HCT116 (cell line): ENCODE measurements around the gene RPL35. TPM values are rescaled to one million over a fixed set of nuclear protein-coding genes. Genes with fewer than 3 reads are reported as not detected.

Experiments
- ATAC-seq: fragments of 200-7000 bp; cut with Tn5 transposase; 2 replicates; pipeline ENCODE4 v1.9.1; 2020; ENCODE audit warnings: mild to moderate bottlenecking, moderate library complexity
- BruUV-seq: library from RNA; stranded (reverse); fragments of 400-500 nt; replicated peaks from 2 replicates; lab custom pipeline; 2021; lab: Mats Ljungman, UMichigan
- CTCF ChIA-PET: fragments of 300-600 bp; sonication (Branson Sonifier 250); formaldehyde crosslinking; loops from one replicate; lab custom pipeline; 2021; ENCODE audit warnings: antibody characterized with exemption; lab: Charles Lee
- POLR2A ChIA-PET: fragments of 300-600, 350-600 bp; sonication (Branson Sonifier 250); formaldehyde crosslinking; loops from one replicate; lab custom pipeline; 2021; ENCODE audit warnings: antibody characterized with exemption; lab: Charles Lee
- RAD21 ChIA-PET, 2 experiments: fragments of 300-600 bp; sonication (Branson Sonifier 250); formaldehyde crosslinking; loops; one replicate each; lab custom pipeline; 2023; ENCODE audit warnings: low total read pairs in 2 of 2; ENCODE audit not compliant: uncharacterized antibody in 2 of 2, unreplicated experiment in 2 of 2, low non-redundant PET in 1 of 2; lab: Charles Lee
- DNase-seq: peaks from one replicate; pipeline ENCODE4 v3.0.0-alpha.2; 2010; ENCODE audit warnings: low read depth, low spot score
- H2AFZ ChIP-seq: fragments of 200-600 bp; shearing (Covaris generic), sonication (generic); 2 replicates; pipeline ENCODE4 v1.6.1; 2017; ENCODE audit warnings: low read depth, mixed run types, mixed read lengths, antibody characterized with exemption, low read length; ENCODE audit not compliant: poor library complexity, severe bottlenecking
- H3K27ac ChIP-seq: 2 replicates; pipeline ENCODE4 v1.5.1; 2012; ENCODE audit warnings: low read depth, low read length
- H3K27me3 ChIP-seq: fragments of 200-600 bp; sonication (generic); 2 replicates; pipeline ENCODE4 v1.6.1; 2016; ENCODE audit warnings: mixed run types, low read length, mixed read lengths; ENCODE audit not compliant: insufficient read depth
- H3K36me3 ChIP-seq, 2 experiments: fragments of 200-500 bp in 1 of 2; fragments of 200-600 bp in 1 of 2; sonication (Bioruptor generic) in 1 of 2; sonication (generic) in 1 of 2; 2 replicates each; pipeline versions ENCODE4 v1.5.1 to v1.6.1; 2014 to 2016; ENCODE audit warnings: low read length in 2 of 2, inconsistent platforms in 1 of 2, mixed read lengths in 1 of 2, mixed run types in 1 of 2; ENCODE audit not compliant: insufficient read depth in 2 of 2, control insufficient read depth in 1 of 2
- H3K4me1 ChIP-seq, 2 experiments: fragments of 200-600 bp in 1 of 2; sonication (generic) in 1 of 2; 2 replicates each; pipeline versions ENCODE4 v1.5.1 to v1.6.1; 2012 to 2017; ENCODE audit warnings: low read length in 2 of 2, inconsistent platforms in 1 of 2, mild to moderate bottlenecking in 1 of 2, mixed read lengths in 1 of 2, mixed run types in 1 of 2, moderate library complexity in 1 of 2; ENCODE audit not compliant: insufficient read depth in 2 of 2, control insufficient read depth in 1 of 2
- H3K4me2 ChIP-seq: fragments of 200-600 bp; sonication (generic); 2 replicates; pipeline ENCODE4 v1.6.1; 2017; ENCODE audit warnings: mixed run types, low read length, mixed read lengths
- H3K4me3 ChIP-seq, 2 experiments: fragments of 200-600 bp in 1 of 2; sonication (generic) in 1 of 2; replicated peaks in 1 of 2; 2 replicates each; pipeline ENCODE4 v1.5.1; 2011 to 2016; ENCODE audit warnings: low read length in 2 of 2, control low read depth in 1 of 2, low read depth in 1 of 2, mild to moderate bottlenecking in 1 of 2, mixed read lengths in 1 of 2, mixed run types in 1 of 2
- H3K79me2 ChIP-seq: fragments of 200-600 bp; sonication (generic); 2 replicates; pipeline ENCODE4 v1.6.1; 2017; ENCODE audit warnings: mild to moderate bottlenecking, mixed run types, low read length, moderate library complexity, mixed read lengths; ENCODE audit not compliant: insufficient read depth
- H3K9ac ChIP-seq: fragments of 200-600 bp; sonication (generic); 2 replicates; pipeline ENCODE4 v1.6.1; 2016; ENCODE audit warnings: low read length, mixed read lengths
- H3K9me2 ChIP-seq: fragments of 200-600 bp; sonication (generic), shearing (Covaris generic); 2 replicates; pipeline ENCODE4 v1.6.1; 2017; ENCODE audit warnings: mixed run types, mild to moderate bottlenecking, moderate library complexity; ENCODE audit not compliant: insufficient read depth
- H3K9me3 ChIP-seq, 2 experiments: fragments of 200-500 bp in 1 of 2; fragments of 200-600 bp in 1 of 2; sonication (Bioruptor generic) in 1 of 2; sonication (generic) in 1 of 2; 2 replicates each; pipeline ENCODE4 v1.6.1; 2014 to 2017; ENCODE audit warnings: low read length in 2 of 2, mixed read lengths in 2 of 2, inconsistent platforms in 1 of 2, low read depth in 1 of 2, mild to moderate bottlenecking in 1 of 2, mixed run types in 1 of 2, moderate library complexity in 1 of 2; ENCODE audit not compliant: control insufficient read depth in 1 of 2, insufficient read depth in 1 of 2
- H4K20me1 ChIP-seq: fragments of 200-600 bp; sonication (generic), shearing (Covaris generic); 2 replicates; pipeline ENCODE4 v1.6.1; 2017; ENCODE audit warnings: mixed run types, mild to moderate bottlenecking, moderate library complexity; ENCODE audit not compliant: insufficient read depth
- CBX3 ChIP-seq: IDR thresholded peaks from 2 replicates; pipeline ENCODE4 v1.6.1; 2012; ENCODE audit warnings: low read depth
- CTCF ChIP-seq, 3 experiments: fragments of 200-600 bp in 1 of 3; sonication (generic) in 1 of 3; IDR thresholded peaks in 2 of 3; conservative IDR thresholded peaks in 1 of 3; 2 replicates each; pipeline ENCODE4 v1.5.1; 2012 to 2017; ENCODE audit warnings: low read depth in 2 of 3, low read length in 2 of 3, antibody characterized with exemption in 1 of 3, borderline replicate concordance in 1 of 3, control low read depth in 1 of 3, mild to moderate bottlenecking in 1 of 3, mixed read lengths in 1 of 3, mixed run types in 1 of 3, moderate library complexity in 1 of 3; ENCODE audit not compliant: insufficient read depth in 1 of 3
- JUND ChIP-seq: IDR thresholded peaks from 2 replicates; pipeline ENCODE4 v1.6.1; 2012
- MAX ChIP-seq: IDR thresholded peaks from 2 replicates; pipeline ENCODE4 v1.6.1; 2012
- POLR2A ChIP-seq: IDR thresholded peaks from 2 replicates; pipeline ENCODE4 v1.7.0; 2011; ENCODE audit warnings: borderline replicate concordance; ENCODE audit not compliant: insufficient read depth, insufficient read length; ENCODE audit errors: extremely low read depth
- POLR2AphosphoS5 ChIP-seq: IDR thresholded peaks from 2 replicates; pipeline ENCODE4 v1.6.1; 2011; ENCODE audit warnings: mild to moderate bottlenecking, low read depth, low read length, moderate library complexity
- RAD21 ChIP-seq: IDR thresholded peaks from 2 replicates; pipeline ENCODE4 v1.6.1; 2012; ENCODE audit warnings: low read depth, mild to moderate bottlenecking
- SRF ChIP-seq: IDR thresholded peaks from 2 replicates; pipeline ENCODE4 v1.6.1; 2012; ENCODE audit warnings: low read depth
- YY1 ChIP-seq: IDR thresholded peaks from 2 replicates; pipeline ENCODE4 v1.6.1; 2011; ENCODE audit warnings: low read length, low read depth, moderate library complexity, mild to moderate bottlenecking; ENCODE audit not compliant: insufficient replicate concordance; ENCODE audit errors: extremely low read depth
- ZBTB33 ChIP-seq: IDR thresholded peaks from 2 replicates; pipeline ENCODE4 v1.6.1; 2011; ENCODE audit warnings: mild to moderate bottlenecking, low read length, moderate library complexity; ENCODE audit not compliant: insufficient replicate concordance; ENCODE audit errors: extremely low read depth
- ZFX ChIP-seq: fragments of 450-650 bp; IDR thresholded peaks from 2 replicates; pipeline ENCODE4 v1.6.1; 2017
- intact Hi-C: fragments of 100-400 bp; cut with micrococcal nuclease; formaldehyde crosslinking; loops from 2 replicates; pipeline ENCODE4 v1.10.0; 2022
- total RNA-seq: library from RNA; stranded (reverse); gene quantifications from one replicate; pipeline ENCODE4 v1.2.1, GENCODE V29; 2021; ENCODE audit not compliant: unreplicated experiment

Gene RPL35
- total RNA-seq, 1 experiment from 2014 or later = 1,754 TPM

- intact Hi-C loops = loop anchor here (10.0 kb wide), 1 partner anchor 439 kb away; the partner anchor contains the start of gene PSMB7
- Histone ChIP-seq H4K20me1 (peaks cover 32% of the 10 kb centered on the region), H3K27me3 (no peaks in the 10 kb centered on the region), H3K4me1 (peaks cover 5 to 42% of the 10 kb centered on the region in 2 experiments; a peak in 3 of 4 replicates), H3K4me3 (no peak overlapping the region), H3K9me3 (no peaks in the 10 kb centered on the region), H3K9ac (no peak overlapping the region), H2AFZ (no peak overlapping the region), H3K4me2 (no peak overlapping the region), H3K9me2 (no peaks in the 10 kb centered on the region), H3K27ac (no peak overlapping the region), H3K36me3 (peaks cover 17 to 23% of the 10 kb centered on the region in 2 experiments), H3K79me2 (peaks cover 13% of the 10 kb centered on the region)
- ChIA-PET CTCF (interaction anchor here (0.8 to 11.7 kb wide), 8 partner anchors 13 to 518 kb away, joined by 3 to 601 read pairs (median 10); partner anchors contain the start of genes NR6A1 and OLFML2A), RAD21 (interaction anchor here (1.2 to 3.3 kb wide), 4 partner anchors 77 to 83 kb away, joined by 4 to 49 read pairs (median 30); partner anchors contain the start of genes NR6A1 (in 2 of the 2) and OLFML2A (in 2 of the 2)), POLR2A (no interaction called here)
- DNase-seq (no peak), ATAC-seq (no peak)
- TF ChIP-seq SRF = no peak
- no peak for TF ChIP-seq JUND
- TF ChIP-seq RAD21 = no peak
- no peak for TF ChIP-seq MAX
- no peak for TF ChIP-seq CTCF (IDR thresholded peaks at IDR 0.05 in 2 of 3, conservative IDR thresholded peaks at IDR 0.05 in 1 of 3; ENCODE audit: borderline replicate concordance in 1 of 3, insufficient read depth in 1 of 3, low read depth in 2 of 3, low read length in 2 of 3)
- TF ChIP-seq YY1 = no peak
- no peak for TF ChIP-seq POLR2A
- TF ChIP-seq ZBTB33 = no peak
- TF ChIP-seq POLR2AphosphoS5 = no peak
- TF ChIP-seq CBX3 = no peak
- TF ChIP-seq ZFX = no peak
- no TSS peak for BruUV-seq
Measured at GRCh38 chr9:124854161-124854560, 7.6 kb downstream of the RPL35 start.
